ENCODE data around the gene AOPEP.

AOPEP gene

GRCh38 chr9:94796687-94797086, 70.2 kb downstream of the AOPEP start:
- no peak for DNase-seq

GRCh38 chr9:94798201-94798600, 71.7 kb downstream of the AOPEP start:
- DNase-seq = no peak

- DNase-seq = no peak
Observed at GRCh38 chr9:94798708-94799107, 72.2 kb downstream of the AOPEP start.

DNA sequence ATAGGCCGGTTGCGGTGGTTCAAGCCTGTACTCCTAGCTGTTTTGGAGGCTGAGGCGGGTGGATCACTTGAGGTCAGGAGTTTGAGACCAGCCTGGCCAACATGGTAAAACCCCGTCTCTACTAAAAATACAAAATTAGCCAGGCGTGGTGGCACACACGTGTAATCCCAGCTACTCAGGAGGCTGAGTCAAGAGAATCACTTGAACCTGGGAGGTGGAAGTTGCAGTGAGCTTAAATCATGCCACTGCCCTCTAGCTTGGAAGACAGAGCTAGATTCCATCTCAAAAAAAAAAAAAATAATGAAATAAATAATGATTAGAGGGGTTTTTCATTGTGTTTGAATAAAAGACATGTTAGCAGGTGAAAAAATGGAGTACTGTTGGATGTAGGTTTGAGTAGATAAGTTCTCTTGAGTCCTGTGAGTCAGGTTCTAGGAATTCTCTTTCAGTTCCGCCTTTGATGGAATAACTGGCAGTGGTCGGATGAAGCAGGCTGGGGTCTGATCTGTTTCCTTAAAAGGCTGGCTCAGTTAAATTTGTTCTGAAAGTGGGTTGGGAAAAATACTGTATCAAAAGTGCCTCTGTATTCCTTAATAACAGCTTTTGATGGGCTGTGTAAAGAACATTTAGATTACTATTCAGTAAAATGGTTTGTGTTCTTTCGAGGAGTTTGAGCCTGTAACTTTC, 73.2 kb downstream of the AOPEP start:
- DNase-seq = no peak

- no peak for DNase-seq
Observed at GRCh38 chr9:94800424-94801117, 74.1 kb downstream of the AOPEP start.

- DNase-seq = no peak
Observed at GRCh38 chr9:94801234-94801633, 74.7 kb downstream of the AOPEP start.

- no peak for DNase-seq
Observed at GRCh38 chr9:94801681-94802080, 75.2 kb downstream of the AOPEP start.

DNA sequence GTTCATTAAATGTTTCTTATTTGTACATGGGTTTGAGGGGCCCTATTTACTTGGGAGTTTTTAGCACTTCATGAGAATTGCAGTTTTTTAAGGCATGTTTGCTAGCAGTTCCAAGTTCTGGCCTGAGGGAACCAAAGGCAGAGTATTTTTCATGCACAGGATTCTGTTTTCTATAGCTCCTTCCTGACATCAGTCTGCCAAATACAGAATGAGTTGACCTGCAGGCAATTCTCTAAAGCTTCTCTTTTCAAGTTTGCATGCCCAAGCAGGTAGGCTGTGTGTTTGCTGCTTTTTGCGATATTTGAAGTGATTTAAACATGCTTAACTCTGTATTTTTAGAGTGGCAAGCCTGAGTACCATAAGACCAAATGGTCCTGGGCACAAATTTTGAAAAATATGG, 75.8 kb downstream of the AOPEP start:
- no peak for DNase-seq

- no peak for DNase-seq
Observed at GRCh38 chr9:94802793-94803192, 76.3 kb downstream of the AOPEP start.

DNA sequence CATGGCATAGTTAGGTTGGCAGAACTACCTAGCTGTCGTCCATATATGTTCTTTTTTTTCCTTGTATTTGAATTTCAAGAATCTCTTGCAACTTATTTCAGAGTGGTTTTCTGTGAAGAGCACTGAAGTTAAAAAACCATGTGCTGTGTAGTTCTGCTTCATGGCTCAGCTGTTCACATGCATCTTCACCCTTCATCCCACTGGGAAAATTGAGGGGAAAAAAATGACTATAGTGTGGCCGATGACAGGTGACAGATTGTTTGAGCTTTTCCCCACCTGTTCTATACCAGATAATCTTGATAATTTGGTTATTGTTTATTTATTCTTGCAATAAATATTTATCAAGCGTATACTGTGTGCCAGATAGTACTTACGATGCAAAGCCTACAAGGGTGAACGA, 77.8 kb downstream of the AOPEP start:
- DNase-seq = no peak

- no peak for DNase-seq
Observed at GRCh38 chr9:94805051-94805489, 78.6 kb downstream of the AOPEP start.

DNA sequence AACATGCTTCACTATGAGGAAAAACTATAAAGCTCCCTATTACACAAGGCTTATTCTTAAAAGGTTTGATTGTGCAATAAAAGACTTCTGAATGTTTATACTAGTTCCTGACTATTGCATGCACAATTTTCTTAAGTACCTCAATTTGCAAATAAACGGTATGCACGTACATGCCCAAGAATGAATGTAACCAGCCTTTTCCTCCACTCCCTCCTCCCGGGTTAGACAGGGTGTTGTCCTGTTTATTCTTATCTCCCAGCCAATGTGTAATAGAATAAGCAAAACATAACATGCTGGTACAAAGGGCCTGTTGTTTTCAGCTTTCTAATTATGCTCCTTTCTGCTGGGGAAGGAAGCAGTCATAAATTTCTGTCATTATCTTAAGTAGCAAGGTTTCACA, 79.1 kb downstream of the AOPEP start:
- DNase-seq = no peak

- no peak for DNase-seq
Observed at GRCh38 chr9:94806307-94806893, 79.9 kb downstream of the AOPEP start.

DNA sequence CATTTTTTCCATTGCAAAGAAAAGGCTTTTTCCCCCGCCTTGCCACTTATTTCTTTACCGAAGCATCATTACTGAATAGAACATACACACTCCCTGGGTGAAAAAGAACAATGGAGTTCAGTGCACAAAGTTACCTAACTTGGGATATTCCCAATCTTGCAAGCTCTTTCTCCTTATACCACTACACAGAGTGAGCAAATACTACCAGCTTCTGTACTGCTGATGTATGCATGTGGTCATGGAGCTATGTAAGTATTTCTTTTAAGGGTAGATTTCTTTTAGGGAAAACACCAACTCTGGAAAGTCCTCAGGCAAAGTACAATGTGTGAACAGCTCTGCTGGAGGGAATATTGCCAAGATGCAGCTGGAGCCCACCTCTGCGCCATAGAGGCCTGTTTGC, 81.1 kb downstream of the AOPEP start:
- no peak for DNase-seq

DNA sequence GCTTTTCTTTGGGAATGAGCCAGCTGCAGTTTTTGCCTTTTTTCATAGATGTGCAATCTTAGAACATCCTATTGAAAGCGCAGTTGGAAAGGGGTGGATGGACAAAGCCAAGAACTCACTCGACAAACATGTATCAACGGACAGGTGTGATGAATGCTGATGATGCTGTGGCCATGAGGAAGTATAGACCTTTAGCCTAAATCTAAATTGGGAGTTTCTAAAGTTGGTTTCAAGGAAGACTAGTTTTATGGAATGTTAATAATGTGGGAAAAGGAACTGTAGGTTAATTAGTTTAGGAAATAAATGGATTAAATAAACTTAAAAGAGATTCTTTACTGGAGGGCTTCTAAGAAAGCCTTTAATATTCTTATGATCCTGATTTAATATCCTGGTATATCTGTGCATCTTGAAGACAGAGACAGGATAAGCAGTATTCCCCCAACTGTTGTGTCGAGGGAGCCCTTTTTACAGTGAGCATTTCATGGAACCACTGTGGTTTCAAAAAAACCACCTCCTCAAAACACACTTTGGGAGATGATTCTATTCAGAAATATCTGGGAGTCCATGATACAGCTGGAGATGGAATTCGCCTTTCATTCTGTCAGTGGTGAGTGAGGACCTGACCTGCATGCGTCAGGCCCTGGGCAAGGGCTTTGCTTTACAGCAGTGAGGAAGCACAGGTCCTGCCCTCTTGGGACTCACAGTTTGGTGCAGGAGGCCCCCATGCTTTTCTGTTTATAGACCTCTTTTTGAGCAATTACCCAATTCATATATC, 82.6 kb downstream of the AOPEP start:
- DNase-seq = no peak

GRCh38 chr9:94809778-94810177, 83.3 kb downstream of the AOPEP start:
- DNase-seq = no peak

GRCh38 chr9:94811074-94811473, 84.6 kb downstream of the AOPEP start:
- no peak for DNase-seq

GRCh38 chr9:94812343-94812742, 85.8 kb downstream of the AOPEP start:
- no peak for DNase-seq

DNA sequence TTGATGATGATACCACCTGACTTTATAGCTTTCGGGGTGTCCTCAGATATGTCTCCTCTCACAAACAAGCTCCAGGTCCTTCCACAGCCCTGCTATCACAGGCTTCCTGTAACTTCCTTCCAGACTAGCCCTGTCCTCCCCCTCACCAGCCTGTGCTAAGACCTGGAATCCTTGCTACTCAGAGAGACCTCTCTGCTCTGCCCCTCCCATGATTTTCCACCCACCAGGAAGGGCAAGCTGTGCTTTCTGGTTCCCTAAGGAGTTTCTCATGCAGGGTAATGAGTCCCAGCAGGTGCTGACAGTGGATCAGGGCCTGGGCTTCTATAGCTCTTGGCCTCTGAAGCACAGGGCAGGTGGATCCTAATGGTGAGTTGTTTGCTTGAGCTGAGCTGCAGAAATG, 86.9 kb downstream of the AOPEP start:
- no peak for DNase-seq

DNA sequence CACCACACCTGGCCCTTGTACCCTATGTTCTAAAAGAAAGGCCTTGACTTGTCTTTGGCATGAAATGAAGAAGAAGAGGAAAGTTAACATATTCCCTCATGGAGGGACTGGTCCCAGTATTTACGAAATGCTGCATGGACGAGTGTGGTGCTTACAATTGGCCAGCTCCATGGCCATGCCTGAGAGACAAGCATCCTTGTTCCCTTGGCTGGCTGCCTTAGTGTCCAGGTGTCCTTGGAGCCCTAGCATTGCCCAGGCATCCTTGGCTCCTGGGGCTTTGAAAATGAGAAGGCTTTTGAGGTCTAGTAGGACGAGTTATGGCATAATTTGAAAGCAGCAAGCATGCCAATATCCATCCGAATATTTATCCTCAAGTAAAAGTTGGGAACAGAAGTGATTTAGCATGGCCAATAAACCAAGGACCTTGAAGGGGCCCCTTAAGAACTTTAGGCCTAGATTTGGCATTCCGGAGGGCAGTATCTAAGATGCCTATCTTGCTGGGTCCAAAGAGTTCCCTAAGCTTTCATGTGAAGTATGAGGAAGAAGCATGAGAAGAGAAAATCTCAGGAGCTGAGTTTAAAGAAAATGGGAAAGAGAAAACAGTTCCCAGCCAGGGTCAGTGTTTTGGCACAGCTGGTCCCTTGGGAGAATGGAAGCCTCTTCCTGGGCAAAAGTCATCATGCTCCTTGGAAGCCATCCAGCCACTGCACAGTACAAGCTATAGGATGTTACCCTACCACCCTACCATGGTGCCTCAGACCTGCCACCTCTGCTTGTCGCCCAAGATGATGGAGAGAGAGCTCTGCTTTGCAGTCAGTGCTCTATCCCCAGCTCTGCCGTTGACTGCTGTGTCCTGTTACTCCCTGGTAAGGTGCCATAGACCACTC, 91.0 kb downstream of the AOPEP start:
- no peak for DNase-seq

- no peak for DNase-seq
Observed at GRCh38 chr9:94818178-94818541, 91.7 kb downstream of the AOPEP start.

GRCh38 chr9:94819161-94819687, 92.7 kb downstream of the AOPEP start:
- no peak for DNase-seq

Measured in GF-D8 (cell line).